ENCODE measurements around the gene ZNF581. TPM values are rescaled to one million over a fixed set of nuclear protein-coding genes. Genes with fewer than 3 reads are reported as not detected.

ZNF581 gene
- total RNA-seq, 1 experiment from 2014 or later: 46.2 TPM

GRCh38 chr19:55635856-55636440, 7.5 kb upstream of the ZNF581 start:
- POLR2A ChIA-PET: interaction anchor here (0.5 kb wide), 1 partner anchor 1523 kb away, joined by 8 read pairs; no protein-coding TSS in a partner anchor
- H3K9me3 Mint-ChIP-seq (ENCODE audit: unreplicated experiment): no peaks in the 10 kb centered on the region
- peak overlapping the region; percentile 97 for H3K27ac Mint-ChIP-seq (ENCODE audit: unreplicated experiment)
- TF ChIP-seq CTCF (IDR thresholded peaks at IDR 0.05; ENCODE audit: insufficient read depth in 1 of 2, low read depth in 1 of 2, low read length in 1 of 2, severe bottlenecking in 1 of 2, unreplicated experiment in 1 of 2): no peak
- peak overlapping the region; percentile 74 for H3K4me3 ChIP-seq (ENCODE audit: low read depth, low read length)
- H3K9me3 ChIP-seq: no peaks in the 10 kb centered on the region
- no TSS peak for BruUV-seq (replicated peaks)
- no peaks in the 10 kb centered on the region for H3K27me3 ChIP-seq (replicated peaks; ENCODE audit: control insufficient read depth, insufficient read depth, low read length)
- no peak for DNase-seq
- peaks cover 16% of the 10 kb centered on the region for H3K4me1 ChIP-seq
- intact Hi-C loops (cut with micrococcal nuclease; ENCODE audit: unreplicated experiment): loop anchor here (2.0 to 10.0 kb wide), 2 partner anchors 55 to 251 kb away; partner anchors contain the start of genes RPL28, TMEM238 and ZNF579
- peaks cover 36% of the 10 kb centered on the region for H3K4me1 Mint-ChIP-seq (ENCODE audit: low read depth, unreplicated experiment)
- H3K36me3 ChIP-seq (ENCODE audit: control insufficient read depth, insufficient read depth, low read length): 0 out of 2 replicates have a peak, but pooled peaks cover 2% of the 10 kb centered on the region
- peak overlapping the region; percentile 91 for H3K4me3 Mint-ChIP-seq (ENCODE audit: unreplicated experiment)
- CTCF ChIA-PET: no interaction called here
- H3K27me3 Mint-ChIP-seq (ENCODE audit: insufficient read depth, unreplicated experiment): no peaks in the 10 kb centered on the region
- peaks cover 69% of the 10 kb centered on the region for H3K36me3 Mint-ChIP-seq (ENCODE audit: insufficient read depth, unreplicated experiment)

- H3K4me1 ChIP-seq: peaks cover 16% of the 10 kb centered on the region
- no peak overlapping the region for H3K4me3 ChIP-seq (ENCODE audit: low read depth, low read length)
- ChIA-PET POLR2A (interaction anchor here (0.7 kb wide), 1 partner anchor 1226 kb away, joined by 3 read pairs; no protein-coding TSS in a partner anchor), CTCF (interaction anchor here (0.6 kb wide), 1 partner anchor 212 kb away, joined by 3 read pairs; no protein-coding TSS in a partner anchor)
- intact Hi-C loops (cut with micrococcal nuclease; ENCODE audit: unreplicated experiment): loop anchor here (10.0 kb wide), 1 partner anchor 252 kb away; the partner anchor contains the start of genes RPL28 and TMEM238
- H3K27me3 ChIP-seq (replicated peaks; ENCODE audit: control insufficient read depth, insufficient read depth, low read length): no peaks in the 10 kb centered on the region
- Mint-ChIP-seq H3K4me1 (ENCODE audit: low read depth, unreplicated experiment) (peaks cover 42% of the 10 kb centered on the region), H3K27me3 (ENCODE audit: insufficient read depth, unreplicated experiment) (no peaks in the 10 kb centered on the region), H3K9me3 (ENCODE audit: unreplicated experiment) (no peaks in the 10 kb centered on the region), H3K4me3 (ENCODE audit: unreplicated experiment) (peak overlapping the region; percentile 91), H3K27ac (ENCODE audit: unreplicated experiment) (no peak overlapping the region), H3K36me3 (ENCODE audit: insufficient read depth, unreplicated experiment) (peaks cover 73% of the 10 kb centered on the region)
- no TSS peak for BruUV-seq (replicated peaks)
- 0 out of 2 replicates have a peak, but pooled peaks cover 2% of the 10 kb centered on the region for H3K36me3 ChIP-seq (ENCODE audit: control insufficient read depth, insufficient read depth, low read length)
- no peaks in the 10 kb centered on the region for H3K9me3 ChIP-seq
- no peak for TF ChIP-seq CTCF (IDR thresholded peaks at IDR 0.05; ENCODE audit: insufficient read depth in 1 of 2, low read depth in 1 of 2, low read length in 1 of 2, severe bottlenecking in 1 of 2, unreplicated experiment in 1 of 2)
- no peak for DNase-seq
Observed at GRCh38 chr19:55636723-55637122, 6.7 kb upstream of the ZNF581 start.

- ChIA-PET POLR2A (no interaction called here), CTCF (interaction anchor here (0.6 kb wide), 2 partner anchors 52 to 212 kb away, joined by 3 read pairs; no protein-coding TSS in a partner anchor)
- peaks cover 43% of the 10 kb centered on the region for H3K4me1 Mint-ChIP-seq (ENCODE audit: low read depth, unreplicated experiment)
- Histone ChIP-seq H3K36me3 (ENCODE audit: control insufficient read depth, insufficient read depth, low read length) (0 out of 2 replicates have a peak, but pooled peaks cover 2% of the 10 kb centered on the region), H3K27me3 (replicated peaks; ENCODE audit: control insufficient read depth, insufficient read depth, low read length) (no peaks in the 10 kb centered on the region), H3K9me3 (no peaks in the 10 kb centered on the region), H3K4me1 (peaks cover 16% of the 10 kb centered on the region), H3K4me3 (ENCODE audit: low read depth, low read length) (no peak overlapping the region)
- BruUV-seq (replicated peaks): no TSS peak
- peaks cover 73% of the 10 kb centered on the region for H3K36me3 Mint-ChIP-seq (ENCODE audit: insufficient read depth, unreplicated experiment)
- peak overlapping the region; percentile 60 for H3K27ac Mint-ChIP-seq (ENCODE audit: unreplicated experiment)
- no peaks in the 10 kb centered on the region for H3K27me3 Mint-ChIP-seq (ENCODE audit: insufficient read depth, unreplicated experiment)
- intact Hi-C loops (cut with micrococcal nuclease; ENCODE audit: unreplicated experiment): loop anchor here (10.0 kb wide), 1 partner anchor 253 kb away; the partner anchor contains the start of genes RPL28 and TMEM238
- H3K9me3 Mint-ChIP-seq (ENCODE audit: unreplicated experiment): no peaks in the 10 kb centered on the region
- no peak for TF ChIP-seq CTCF (IDR thresholded peaks at IDR 0.05; ENCODE audit: insufficient read depth in 1 of 2, low read depth in 1 of 2, low read length in 1 of 2, severe bottlenecking in 1 of 2, unreplicated experiment in 1 of 2)
- H3K4me3 Mint-ChIP-seq (ENCODE audit: unreplicated experiment): peak overlapping the region; percentile 3
- no peak for DNase-seq
Observed at GRCh38 chr19:55637534-55637933, 5.9 kb upstream of the ZNF581 start.
